GM19324 (cell line): ENCODE data around the gene ZNF705A.
"Not testable (repeated sequence)": the region's sequence is repeated elsewhere in the genome, so short reads cannot be mapped to it uniquely, and the experiment has no call there.

ENCODE experiments used
- ATAC-seq: cut with Tn5 transposase; IDR thresholded peaks from one replicate; pipeline ENCODE4 v1.9.1; 2021; ENCODE audit warnings: mild to moderate bottlenecking, moderate library complexity; ENCODE audit not compliant: unreplicated experiment, low FRiP score

Gene ZNF705A

DNA sequence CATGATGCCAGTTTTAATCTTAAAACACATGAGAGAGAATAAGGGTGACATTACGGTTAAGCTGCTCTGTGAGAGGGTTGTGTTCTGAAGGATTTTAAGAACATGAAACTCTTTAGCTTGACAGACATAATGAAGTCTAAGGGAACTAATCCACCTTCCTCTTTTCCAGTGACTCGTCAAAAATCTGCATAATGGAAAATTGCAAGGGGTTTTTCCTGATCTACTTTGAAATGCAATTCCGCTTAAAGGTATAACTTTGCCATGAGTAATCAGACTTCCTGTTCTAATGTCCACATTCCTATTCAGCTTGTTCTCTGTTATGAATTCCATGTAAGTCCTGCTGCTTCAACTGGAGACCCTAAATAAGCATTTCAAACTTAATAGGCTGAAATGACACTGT lies at the start of gene ZNF705A:
Gene ZNF705A, plus strand, starts transcription at position 171 of the 400 bp plus-strand sequence. CDS start 15,611 bp downstream, outside the sequence.
- ATAC-seq, result no peak

DNA sequence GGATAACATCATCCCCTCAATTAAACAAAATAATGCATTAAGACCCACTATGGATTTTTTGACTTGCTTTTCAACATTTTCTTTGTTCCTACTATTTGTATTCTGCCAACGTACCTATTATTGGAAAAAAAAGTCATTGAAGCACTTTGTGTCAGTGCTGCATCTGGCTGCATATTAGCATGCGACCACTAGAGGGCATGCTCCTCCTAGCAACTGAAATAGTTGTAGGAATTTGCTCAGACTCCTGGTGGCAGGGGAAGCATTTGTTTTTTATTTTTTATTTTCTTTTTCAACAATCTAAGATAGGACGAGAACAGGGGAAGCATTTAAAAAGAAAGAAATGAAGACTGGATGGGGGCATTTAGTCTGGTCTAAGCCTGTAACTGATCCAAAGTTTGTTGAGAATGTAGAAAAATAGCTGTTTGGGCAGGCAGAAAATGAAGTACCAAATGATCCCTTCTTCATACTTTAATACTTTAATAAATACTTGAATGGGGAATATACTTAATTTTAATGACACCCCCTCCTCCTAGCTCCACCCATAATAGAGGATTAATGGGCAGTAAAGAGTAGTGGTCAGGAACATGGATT lies 47.9 kb upstream of the ZNF705A start:
- ATAC-seq, result no peak

GRCh38 chr12:8113117-8113516 lies 43.7 kb upstream of the ZNF705A start:
- not testable (repeated sequence) for ATAC-seq

DNA sequence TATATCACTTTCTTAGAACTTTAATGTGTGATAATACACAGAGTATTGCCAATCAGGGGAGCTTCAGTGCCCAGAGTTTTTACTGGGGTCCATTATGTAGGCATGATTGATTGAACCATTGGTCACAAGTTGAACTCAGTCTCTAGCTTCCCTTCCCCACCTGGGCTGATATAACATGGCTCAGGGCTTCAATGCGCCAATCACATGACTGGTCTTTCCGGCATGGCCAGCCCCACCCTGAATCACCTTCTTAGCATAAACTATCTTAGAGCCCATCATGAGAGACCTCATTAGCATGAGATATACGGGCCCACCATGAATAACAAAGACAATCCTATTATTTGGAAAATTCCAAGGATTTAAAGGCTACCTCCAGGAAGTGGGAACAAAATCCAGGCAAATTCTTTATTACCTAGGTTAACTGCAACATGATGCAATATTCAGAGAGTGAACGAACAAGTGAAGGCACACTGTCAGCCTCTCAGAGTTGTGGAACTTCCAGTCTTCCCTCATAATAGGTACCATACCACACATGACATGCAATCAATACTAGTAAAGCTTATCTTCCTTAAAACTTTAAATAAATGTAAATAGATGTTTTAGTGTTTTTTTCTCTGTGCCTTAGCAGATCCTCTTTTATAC lies 36.6 kb upstream of the ZNF705A start:
- ATAC-seq, result no peak

GRCh38 chr12:8123124-8123912 lies 33.5 kb upstream of the ZNF705A start, which contains the start of gene CLEC4A:
Gene CLEC4A (plus strand): TSS chr12:8123617. CDS start chr12:8123879, 262 bp downstream.
- no peak for ATAC-seq

DNA sequence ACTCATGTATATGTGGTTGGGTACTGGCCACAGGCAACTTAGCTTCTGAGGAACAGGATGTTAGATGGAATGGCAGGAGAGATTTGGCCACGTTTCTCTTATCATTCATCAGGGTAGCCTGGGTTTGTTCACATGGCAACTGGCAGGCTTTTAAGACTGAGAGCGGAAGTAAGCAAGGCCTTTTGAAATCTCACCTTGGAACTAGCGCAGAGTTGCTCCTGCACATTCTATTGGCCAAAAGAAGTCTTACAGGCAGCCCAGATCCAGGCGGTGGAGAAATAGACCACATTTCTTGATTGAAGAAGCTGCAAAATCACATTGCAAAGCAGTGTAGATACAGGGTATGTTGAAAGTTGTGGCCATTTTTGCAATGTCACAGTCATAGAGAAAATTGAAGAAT lies 29.7 kb upstream of the ZNF705A start:
- no peak for ATAC-seq

DNA sequence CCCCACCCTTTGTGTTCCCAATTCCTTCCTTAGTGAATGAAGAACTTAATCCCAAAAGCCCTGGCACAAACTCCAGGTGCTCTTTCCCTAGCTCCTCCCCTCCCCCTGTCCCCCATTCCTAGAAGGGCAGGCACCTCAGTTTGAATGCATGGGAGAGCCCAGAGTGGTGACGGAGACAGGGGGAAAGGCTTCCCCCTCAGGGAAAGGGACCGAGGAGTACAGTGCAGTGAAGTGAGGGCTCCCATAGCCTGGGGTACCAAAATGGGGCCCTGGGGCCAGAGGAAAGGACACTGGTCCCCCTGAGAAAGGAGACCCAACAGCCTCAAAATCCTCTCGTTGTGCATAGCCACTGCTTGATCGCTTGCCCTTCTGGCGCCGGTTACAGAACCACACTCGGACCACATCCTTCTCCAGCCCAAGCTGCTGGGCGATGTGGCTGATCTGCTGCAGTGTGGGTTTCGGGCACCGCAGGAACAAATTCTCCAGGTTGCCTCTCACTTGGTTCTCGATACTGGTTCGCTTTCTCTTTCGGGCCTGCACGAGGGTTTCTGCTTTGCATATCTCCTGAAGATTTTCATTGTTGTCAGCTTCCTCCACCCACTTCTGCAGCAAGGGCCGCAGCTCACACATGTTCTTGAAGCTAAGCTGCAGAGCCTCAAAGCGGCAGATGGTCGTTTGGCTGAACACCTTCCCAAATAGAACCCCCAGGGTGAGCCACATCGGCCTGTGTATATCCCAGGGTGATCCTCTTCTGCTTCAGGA lies 23.0 kb upstream of the ZNF705A start:
- ATAC-seq, result not testable (repeated sequence)

DNA sequence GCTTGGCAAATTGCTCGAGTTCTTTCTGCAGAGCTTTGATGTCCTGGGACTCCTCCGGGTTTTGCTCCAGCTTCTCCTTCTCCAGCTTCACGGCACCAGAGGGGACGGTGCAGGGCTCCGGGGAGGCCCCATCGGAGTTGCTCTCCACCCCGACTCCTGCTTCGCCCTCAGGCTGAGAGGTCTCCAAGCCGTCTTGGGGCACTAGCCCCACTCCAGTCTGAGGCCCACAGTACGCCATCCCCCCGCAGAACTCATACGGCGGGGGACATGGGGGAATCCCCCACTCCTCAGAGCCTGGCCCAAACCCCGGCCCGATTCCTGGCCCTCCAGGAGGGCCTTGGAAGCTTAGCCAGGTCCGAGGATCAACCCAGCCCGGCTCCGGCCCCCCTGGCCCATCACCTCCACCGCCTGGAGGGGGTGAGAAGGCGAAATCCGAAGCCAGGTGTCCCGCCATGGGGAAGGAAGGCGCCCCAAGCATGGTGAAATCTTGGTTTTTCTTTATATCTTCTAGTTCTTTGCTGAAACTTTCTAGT lies 22.4 kb upstream of the ZNF705A start:
- not testable (repeated sequence) for ATAC-seq

GRCh38 chr12:8141647-8142046 lies 15.2 kb upstream of the ZNF705A start:
- ATAC-seq, result not testable (repeated sequence)

- ATAC-seq, result no peak
Measured at GRCh38 chr12:8143261-8143660, 13.6 kb upstream of the ZNF705A start.

- ATAC-seq, result no peak
Measured at GRCh38 chr12:8145754-8146441, 10.9 kb upstream of the ZNF705A start.

DNA sequence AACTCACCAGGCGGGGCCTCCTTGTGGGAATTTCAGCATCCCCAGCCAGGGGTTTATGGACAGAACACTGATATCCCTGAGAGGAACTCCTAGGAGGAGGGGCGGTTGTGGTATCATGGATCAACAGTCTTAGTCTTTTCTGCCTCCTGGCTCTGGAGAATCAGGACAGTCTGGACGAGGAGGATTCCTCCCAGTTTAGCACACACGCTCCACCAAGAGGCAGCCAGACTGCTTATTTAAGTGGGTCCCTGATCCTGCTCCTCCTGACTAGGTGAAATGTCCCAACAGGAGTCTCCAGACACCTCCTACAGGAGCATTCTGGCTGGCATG lies 10.4 kb upstream of the ZNF705A start:
- ATAC-seq, result no peak

DNA sequence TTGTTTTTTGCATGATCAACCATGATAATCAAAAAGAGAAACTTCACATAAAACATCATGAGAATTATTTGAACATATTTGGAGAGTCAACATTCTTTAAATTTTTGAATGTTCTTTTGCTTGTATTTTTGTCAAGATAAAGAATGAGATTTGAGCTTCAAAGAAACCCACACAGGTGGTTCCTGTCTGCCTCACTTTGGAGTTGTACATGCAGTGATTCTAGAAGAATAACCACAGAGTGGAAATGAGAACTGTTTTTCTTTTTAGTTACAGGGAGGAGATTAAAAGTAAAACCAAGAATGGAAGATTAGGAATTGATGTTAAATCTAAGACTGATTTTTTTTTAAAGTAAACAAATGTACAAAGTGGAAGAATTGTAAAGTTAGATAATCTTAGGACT lies 2.3 kb upstream of the ZNF705A start:
- ATAC-seq, result no peak

DNA sequence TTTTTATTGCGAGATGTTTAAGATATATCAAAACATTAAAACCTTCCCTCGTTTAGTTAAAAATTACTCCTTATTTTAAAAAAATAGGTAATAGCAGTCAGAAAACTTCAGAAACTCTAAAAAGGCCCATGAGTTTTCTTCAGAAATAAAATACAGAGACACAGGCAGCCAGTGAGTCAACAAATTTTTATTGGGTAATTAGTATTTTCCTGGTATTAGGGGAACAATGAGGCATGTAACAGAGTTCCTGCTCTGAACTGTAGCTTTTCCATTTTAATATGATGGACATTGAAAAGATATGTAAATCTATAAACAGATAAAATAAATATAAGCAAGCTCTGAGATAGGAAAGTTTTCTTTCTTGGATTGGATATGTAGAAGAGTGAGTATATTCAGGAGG lies 399 bp upstream of the ZNF705A start:
- ATAC-seq, result no peak

GRCh38 chr12:8157484-8158198 lies 826 bp downstream of the ZNF705A start:
- no peak for ATAC-seq

DNA sequence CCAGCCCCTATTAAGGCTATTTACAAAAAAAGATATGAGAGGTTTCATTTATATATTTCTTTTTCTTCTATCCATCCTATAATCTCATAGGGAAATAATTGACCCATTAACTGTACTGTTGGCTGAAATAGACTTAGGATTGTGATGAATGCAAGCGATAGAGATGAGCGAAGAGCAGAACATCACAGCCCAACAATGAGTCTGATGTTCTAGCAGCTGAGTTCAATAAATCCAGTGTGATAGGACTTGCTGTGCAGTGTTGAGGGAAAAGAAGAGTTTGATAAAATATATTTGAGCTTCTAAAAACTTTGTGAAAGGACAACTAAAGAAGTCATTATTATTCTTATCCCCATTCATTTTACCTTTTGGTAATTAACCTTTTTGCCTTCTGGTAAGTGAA lies 16.1 kb downstream of the ZNF705A start:
- ATAC-seq, result not testable (repeated sequence)

- ATAC-seq, result not testable (repeated sequence)
Measured at GRCh38 chr12:8179989-8180585, 23.3 kb downstream of the ZNF705A start.

GRCh38 chr12:8181271-8181670 lies 24.5 kb downstream of the ZNF705A start:
- not testable (repeated sequence) for ATAC-seq

GRCh38 chr12:8182923-8183322 lies 26.1 kb downstream of the ZNF705A start:
- ATAC-seq, result not testable (repeated sequence)
